ENCODE data around the gene COX19.

COX19 gene

GRCh38 chr7:986766-987751 is 11.7 kb upstream of the COX19 start:
- H3K27ac ChIP-seq = no peak overlapping the region
- TF ChIP-seq CTCF (conservative IDR thresholded peaks at IDR 0.05) (no peak), ZFX (IDR thresholded peaks at IDR 0.05) (no peak)

GRCh38 chr7:985915-986741 is 10.8 kb upstream of the COX19 start:
- H3K27ac ChIP-seq = no peak overlapping the region
- TF ChIP-seq CTCF (conservative IDR thresholded peaks at IDR 0.05) (no peak), ZFX (IDR thresholded peaks at IDR 0.05) (no peak)

GRCh38 chr7:985127-985416 is 9.7 kb upstream of the COX19 start:
- H3K27ac ChIP-seq = no peak overlapping the region
- TF ChIP-seq CTCF (conservative IDR thresholded peaks at IDR 0.05) = no peak
- TF ChIP-seq ZFX (IDR thresholded peaks at IDR 0.05) = no peak

- TF ChIP-seq CTCF (conservative IDR thresholded peaks at IDR 0.05) (no peak), ZFX (IDR thresholded peaks at IDR 0.05) (no peak)
- no peak overlapping the region for H3K27ac ChIP-seq
Observed at GRCh38 chr7:984361-985126, 9.2 kb upstream of the COX19 start.

- no peak overlapping the region for H3K27ac ChIP-seq
- TF ChIP-seq CTCF (conservative IDR thresholded peaks at IDR 0.05) (no peak), ZFX (IDR thresholded peaks at IDR 0.05) (no peak)
Observed at GRCh38 chr7:983616-984071, 8.3 kb upstream of the COX19 start.

- no peak for TF ChIP-seq ZFX (IDR thresholded peaks at IDR 0.05)
- no peak for TF ChIP-seq CTCF (conservative IDR thresholded peaks at IDR 0.05)
- peak within 1 kb of the TSS; percentile 5; the same call in 1 of the 2 replicates for H3K27ac ChIP-seq
Observed at GRCh38 chr7:983004-983615, 7.8 kb upstream of the COX19 start, which contains the start of gene CYP2W1. CYP2W1 (plus strand) TSS chr7:983181; CDS start chr7:983212, 31 bp downstream.

All from C4-2B (cell line).